Stimulated activated CD8-positive, alpha-beta memory T cell treated with anti-CD3 and anti-CD28 coated beads, Interleukin-4, amount 100 ng/mL, for 48 hours (primary cell): ENCODE data around the gene GSN.
A peak's percentile ranks its signal among the peaks of the same experiment; 100 is the strongest.
"Not testable (repeated sequence)": the region's sequence is repeated elsewhere in the genome, so short reads cannot be mapped to it uniquely, and the experiment has no call there.

Source experiments
- DNase-seq: peaks from one replicate; pipeline ENCODE4 v3.0.0-alpha.2; 2020

GSN gene

DNA sequence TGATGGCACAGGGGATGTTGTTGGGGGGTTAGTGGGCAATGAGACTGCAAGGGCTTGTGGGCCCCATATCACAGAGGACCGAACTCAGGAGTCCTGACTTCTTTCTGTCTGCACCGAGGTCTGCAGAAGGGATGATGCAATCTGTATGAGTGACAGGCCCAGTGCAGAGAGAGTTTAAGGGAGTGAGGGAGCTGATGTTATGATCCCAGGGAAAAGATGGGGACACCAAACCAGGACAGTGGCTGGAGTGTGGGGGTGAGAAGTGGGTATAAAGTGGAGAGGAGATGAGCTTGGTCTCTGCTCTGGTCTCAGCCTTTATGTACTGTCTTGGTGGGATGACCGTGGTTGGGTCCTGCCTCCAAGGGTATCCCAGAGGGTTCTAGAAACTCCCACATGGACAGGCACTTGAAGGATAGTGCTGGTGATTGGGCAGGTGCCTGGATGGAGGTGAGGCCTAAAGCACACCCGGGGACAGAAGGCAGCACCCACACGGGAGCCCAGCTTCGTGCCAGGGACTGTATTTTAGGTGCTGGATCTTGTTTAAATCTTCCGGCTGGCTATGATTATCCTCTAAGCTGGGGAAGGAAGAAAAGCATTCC lies 21.9 kb downstream of the GSN start:
- no peak for DNase-seq

DNA sequence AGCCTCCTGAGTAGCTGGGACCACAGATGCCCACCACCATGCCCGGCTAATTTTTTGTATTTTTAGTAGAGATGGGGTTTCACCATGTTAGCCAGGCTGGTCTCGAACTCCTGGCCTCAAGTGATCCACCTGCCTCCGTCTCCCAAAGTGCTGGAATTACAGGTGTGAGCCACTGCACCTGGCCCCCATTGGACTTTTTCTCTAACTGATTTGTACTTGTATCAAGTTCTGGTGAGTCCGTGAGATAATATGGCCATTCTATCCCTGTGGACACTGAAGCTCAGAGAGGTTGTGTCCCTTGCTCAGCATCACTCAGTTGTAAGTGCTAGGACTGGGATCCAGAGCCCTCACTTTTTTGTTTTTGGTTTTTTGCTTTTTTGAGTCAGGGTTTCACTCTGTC lies 23.6 kb downstream of the GSN start:
- DNase-seq = not testable (repeated sequence)

DNA sequence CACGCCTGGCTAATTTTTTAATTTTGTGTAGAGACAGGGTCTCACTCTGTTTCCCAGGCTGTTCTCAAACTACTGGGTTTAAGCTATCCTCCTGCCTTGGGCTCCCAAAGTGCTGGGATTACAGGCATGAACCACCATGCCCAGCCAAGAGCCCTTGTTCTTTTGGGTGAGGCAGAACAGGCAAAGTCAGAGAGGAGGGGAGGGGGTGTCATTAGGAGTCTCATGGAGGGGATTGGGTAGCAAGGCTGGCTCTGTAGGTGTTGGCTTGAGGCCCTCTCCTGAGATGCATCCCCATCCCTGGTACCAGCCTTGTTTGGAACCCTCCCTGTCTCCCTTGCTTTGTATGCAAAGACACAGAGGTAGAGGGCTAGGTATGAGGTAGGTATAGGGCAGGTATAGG lies 24.1 kb downstream of the GSN start:
- DNase-seq = no peak

DNA sequence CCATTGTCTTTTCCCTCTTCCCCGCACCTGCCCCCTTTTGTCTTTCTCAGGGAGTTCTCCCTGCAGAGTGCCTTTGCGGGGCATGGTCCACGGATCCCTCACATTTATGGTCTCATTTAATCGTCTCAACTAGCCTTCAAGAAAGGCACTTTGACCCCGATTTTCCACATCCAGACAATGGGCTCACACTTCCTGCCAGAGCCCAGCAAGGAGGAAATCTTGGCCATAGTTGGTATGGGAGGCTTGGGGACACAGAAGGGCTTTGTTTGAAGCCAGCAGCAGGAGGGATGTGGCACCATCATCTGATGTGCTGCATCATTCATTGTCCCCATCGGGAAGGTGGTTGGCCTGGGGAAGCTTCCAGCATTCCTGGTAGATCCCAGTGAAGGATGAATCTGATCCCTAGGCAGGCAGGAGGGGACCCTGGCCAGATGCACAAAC lies 24.9 kb downstream of the GSN start:
- DNase-seq = no peak

DNA sequence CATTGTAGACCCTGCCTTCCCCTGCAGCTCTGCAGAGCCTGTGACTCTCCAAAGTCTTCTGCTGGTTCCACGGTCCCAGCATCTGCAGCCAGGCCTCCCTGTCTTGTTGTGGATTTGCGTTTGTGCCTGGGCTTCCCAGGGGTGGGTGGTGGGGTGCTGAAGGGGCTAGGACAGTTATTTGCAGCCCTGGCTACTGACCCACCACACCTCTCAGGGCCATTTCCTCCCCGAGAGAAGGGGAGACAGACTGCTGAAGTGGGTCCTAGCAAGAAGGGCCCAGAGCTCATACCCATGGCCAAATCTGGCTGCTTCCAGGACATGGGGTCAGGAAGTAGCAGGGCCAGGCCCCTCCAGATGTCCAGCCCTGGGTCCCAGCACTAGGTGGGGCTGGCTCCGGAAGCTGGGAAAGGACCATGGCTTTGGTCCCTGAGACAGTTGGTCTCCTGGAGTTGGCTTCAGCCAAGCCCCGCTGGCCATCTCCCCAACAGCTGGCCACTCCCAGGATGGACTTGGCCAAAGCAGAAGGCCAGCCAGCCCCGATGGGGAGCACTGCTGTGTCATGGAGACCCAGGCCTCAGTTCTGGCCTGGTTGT lies 26.3 kb downstream of the GSN start:
- DNase-seq = no peak

DNA sequence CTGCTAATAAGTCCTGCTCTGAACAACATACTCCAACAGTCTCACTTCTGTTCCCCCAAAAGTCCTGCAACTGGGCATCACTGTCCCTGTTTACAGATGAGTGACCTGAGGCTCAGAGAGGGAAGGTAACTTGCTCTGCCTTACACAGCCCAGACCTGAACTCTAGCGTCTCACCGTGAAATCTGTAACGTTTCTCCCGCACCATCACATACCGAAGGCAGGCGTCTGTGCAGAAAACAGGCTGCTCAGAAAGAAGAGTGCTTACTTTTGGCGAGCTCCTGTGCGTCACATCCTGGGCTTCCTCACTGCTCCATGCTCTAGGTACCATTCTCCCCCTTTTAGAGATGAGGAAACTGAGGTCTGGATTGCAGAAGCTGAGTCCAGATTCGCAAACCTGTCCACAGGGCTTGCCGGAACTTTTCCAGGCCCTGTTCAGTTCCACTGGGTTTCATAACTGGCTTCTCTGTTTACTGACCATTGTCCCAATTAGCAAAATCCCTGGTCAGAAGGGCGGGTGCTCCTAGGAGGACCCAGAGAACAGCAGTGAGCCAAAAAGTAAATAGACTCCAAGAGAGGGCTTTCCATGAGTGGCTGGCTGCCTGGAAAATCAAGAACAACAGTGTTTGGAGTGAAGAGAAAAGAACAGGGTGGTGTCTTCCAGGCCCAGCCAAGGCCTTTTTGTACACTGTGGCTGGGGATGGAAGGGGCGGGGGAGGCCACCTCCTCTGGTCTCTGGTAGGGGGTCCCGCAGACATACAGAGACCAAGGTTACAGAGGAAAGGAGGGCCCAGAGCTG lies 27.1 kb downstream of the GSN start:
- DNase-seq = no peak

DNA sequence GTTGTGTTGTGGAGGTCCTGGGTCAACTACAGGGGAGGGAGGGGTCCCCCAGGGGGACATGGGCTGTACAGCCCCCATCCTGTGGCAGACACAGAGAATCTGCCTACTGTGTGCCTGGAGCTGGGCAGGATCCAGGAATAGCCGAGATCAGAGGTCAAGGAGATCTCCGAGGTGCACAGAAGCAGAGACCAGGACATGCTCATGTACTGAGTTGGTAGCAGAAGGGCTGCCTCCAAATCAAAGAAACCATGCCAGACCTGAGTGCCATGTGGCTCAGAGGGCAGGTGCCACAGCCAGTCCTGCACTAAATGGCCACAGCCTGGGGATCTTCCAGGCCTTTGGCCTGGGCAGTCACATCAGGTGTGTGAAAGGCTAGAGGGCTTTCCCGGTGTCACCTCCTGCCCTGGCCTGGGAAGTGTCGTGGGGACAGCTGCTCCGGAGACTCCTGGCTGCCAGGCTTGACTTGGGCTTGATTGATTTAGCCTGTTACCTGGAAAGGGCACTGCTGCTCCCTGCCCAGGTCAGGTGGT lies 27.8 kb downstream of the GSN start:
- no peak for DNase-seq

DNA sequence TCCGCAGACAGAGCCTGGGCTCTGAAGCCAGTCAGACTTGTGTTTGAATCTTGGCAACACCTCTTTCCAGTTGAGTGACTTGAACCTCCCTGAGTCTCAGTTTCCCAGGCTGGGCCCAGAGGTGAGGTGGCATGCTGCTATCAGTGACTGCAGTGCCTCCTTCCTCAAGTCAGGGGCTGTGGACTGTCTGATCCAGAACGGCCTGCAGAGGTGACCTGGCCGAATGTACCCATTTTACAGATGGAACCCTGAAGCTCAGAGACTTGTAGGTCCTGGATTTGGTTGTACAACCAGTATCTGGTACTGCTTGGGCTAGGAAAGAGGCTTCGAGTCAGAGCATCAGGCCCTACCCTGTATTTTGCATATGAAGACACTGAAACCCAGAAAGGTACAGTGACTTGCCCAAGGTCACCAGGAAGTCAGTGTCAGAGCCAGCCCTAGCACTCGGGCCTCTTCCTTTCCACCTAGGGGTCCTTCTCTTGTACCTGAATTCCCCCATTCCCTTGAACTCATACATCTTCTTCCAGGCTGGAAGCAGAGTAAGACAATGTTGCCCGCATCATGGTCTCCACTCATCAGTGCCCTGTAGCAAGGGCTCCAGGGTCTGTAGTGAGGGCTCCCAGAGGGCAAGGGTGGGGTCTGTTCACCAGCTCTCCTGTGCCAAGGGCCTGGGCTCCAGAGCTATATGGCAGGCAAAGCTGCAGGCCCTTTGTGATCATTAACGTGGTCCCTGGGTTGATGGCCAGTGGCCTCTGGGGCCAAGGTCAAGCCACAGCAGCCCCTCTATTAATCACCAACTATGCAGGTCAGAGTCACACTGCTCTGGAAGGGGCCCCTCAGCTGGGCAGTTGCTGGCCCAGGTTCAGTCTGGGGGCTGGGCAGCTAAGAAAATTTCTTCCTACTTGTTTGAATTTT lies 28.5 kb downstream of the GSN start:
- no peak for DNase-seq

DNA sequence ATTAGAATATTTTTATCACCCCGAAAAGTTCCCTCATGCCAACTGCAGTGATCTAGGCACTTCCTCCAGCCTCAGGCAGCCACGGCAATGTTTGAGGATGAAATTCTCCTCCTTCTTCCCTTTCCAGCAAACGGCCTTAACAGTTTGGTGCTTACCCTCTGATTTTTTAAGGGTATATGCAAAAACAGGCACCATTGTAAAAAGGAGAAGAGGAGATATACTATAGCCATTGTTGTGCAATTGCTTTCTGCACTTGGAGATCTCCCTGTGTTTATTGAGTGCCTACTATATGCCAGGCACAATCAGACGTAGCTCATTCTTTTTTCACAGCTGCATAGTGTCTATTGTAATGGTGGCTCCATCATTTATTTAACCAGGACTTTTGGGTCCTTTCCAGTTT lies 29.4 kb downstream of the GSN start:
- DNase-seq = no peak

DNA sequence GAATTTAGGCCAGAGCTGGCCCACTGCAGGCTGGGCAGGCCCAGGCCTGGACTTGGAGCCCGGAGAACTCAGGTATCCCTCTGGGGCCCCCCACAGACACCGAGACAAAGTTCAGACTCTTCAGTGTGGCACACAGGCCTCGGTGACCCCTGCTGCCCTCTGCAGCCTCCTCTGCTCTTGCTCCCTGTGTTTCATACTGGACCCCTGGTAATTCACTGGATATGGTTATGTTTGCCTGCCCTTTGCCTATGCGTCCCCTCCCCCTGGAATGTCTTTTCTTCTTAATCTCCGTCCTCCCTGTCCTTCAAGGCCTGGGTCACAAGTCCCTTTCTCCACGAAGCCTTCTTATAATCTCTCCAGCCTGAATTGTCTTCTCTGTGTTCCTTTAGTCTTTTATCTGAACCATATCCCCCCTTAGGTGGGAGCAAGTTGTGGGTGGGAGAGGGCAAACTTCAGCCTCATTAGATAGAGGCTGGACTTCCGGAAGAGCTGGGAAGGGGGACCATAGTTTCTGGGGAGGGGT lies 30.1 kb downstream of the GSN start:
- DNase-seq = no peak

DNA sequence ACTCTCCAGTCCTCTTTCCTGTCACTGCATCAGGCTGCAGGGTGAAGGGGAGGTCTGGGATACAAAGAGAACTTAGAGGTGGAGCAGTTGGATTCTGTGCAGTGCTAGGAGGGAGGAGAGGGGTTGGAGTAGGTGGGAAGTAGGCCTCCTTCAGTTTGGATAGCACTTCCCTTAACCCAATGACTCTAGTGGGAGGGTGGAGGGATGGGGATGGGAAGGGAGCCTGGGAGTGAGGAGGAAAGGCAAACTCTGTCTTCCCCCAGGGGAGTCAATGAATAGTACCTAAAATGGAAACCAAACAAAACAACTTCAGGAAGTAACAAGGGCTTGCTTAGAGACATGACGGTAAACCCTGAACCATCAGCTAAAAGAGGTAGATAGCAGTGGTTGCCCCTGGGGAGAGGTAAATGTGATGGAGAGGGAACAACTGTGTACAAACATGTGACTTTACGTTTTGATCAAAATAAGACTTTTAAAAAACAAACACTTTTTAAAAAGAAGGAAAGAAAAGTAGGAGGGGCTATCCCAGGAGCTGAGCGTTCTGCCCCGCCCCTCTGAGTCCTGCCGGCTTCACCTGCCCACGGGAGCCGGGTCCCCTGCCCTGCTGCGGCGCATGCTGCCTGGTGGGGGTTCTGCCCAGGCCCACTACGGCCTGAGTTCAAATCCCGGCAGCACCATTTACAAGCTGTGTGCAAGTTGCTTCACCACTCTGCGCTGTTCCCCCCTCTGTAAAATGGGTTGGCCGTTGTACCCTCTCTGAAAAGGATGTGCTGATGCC lies 30.9 kb downstream of the GSN start:
- no peak for DNase-seq

DNA sequence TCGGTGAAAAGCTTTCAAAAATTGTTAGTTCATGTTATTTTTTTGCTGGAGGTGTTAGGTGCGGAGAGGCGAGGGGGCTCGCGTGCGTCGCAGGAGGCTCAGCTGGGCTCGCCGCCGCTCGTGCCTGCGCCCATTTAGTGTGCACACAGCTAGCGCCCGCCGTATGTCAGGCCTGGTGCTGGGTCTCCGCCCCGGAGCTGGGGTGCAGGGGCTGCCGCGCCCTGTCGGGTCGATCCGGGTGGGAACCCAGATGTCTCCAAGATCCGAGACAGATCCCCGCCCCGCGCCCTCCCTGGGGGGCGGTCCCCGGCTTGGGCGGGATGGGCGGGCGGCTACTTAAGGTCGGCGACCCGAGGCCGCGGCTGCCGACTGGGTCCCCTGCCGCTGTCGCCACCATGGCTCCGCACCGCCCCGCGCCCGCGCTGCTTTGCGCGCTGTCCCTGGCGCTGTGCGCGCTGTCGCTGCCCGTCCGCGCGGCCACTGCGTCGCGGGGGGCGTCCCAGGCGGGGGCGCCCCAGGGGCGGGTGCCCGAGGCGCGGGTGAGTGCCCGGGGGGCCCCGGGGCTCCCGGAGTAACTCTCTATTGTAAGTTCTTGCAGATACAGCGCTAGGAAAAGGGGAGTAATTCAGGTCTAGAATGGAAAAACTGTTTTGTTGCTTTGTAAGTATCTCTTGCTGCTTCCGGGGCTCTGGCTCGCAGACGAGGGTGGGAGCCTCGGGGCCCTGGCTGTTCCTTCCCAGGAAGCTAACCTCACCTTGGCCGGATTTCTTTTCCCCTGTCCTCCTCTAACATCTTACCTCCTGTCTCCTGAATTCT lies 31.7 kb downstream of the GSN start:
- DNase-seq = peak; percentile 46

DNA sequence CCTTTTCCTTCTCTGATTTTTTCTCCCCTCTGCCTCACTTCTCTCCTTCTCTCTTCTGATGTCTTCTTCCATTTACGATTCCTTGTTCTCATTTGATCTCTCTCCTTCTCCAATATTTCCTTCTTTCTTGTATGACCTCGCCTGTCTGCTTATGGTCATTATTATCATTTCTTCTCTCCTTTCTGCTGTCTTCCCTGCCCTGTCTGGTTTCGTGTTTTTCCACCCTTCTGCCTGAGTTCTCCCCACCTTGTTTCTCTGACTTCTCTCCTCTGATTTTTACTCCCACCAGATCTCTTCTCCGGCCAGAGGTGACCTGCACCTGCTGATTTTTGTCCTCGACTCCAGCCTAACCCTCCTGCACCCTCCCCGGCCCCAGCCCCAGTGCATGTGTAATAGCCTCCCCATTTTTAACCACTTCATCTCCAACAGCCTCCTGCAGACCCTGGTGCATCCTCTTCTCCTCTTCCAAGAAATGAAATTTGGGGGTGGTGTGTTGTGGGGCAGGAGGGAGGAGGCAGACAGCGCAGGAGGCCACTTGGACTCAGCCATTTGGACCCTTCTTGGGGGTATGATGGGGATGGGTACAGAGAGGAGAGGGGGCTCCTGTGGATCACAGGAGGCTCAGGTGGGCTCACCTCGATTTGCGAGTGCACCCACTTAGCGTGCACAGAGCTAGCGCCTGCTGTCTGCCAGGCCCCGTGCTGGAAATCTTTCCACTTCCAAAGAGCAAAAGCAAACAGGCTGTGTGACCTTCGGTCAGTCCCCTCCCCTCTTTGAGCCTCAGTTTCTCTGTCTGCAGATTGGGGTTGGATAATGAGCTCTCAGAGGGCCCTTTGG lies 32.5 kb downstream of the GSN start:
- no peak for DNase-seq

DNA sequence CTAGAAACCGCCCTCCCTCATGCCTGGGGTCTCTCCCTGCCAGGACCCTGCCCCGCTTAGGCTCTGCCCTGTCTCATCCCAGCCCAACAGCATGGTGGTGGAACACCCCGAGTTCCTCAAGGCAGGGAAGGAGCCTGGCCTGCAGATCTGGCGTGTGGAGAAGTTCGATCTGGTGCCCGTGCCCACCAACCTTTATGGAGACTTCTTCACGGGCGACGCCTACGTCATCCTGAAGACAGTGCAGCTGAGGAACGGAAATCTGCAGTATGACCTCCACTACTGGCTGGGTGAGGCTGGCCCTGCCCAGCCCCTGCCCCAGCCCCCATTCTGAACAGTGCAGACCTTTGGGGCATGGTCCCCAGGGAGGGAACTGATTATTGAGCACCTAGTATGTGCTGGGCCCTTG lies 33.9 kb downstream of the GSN start:
- DNase-seq = no peak

DNA sequence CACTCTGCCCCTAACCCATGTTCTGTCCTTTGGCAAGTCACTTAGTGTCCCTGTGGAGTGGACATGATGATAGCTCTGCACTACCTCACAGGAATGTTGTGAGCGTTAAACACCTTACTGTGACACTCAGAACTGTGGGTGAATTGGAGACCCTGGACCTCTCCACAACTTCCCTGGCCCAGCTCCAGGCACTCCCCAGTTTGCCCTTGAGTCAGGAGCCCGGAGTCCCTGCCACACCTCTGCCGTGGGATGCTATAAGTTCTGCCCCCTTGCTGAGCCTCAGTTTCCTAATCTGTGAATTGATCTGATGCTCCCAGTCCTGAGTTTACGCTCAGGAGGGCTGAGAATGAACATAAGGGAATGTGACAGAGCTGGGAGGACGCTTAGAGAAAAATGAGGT lies 34.4 kb downstream of the GSN start:
- no peak for DNase-seq

DNA sequence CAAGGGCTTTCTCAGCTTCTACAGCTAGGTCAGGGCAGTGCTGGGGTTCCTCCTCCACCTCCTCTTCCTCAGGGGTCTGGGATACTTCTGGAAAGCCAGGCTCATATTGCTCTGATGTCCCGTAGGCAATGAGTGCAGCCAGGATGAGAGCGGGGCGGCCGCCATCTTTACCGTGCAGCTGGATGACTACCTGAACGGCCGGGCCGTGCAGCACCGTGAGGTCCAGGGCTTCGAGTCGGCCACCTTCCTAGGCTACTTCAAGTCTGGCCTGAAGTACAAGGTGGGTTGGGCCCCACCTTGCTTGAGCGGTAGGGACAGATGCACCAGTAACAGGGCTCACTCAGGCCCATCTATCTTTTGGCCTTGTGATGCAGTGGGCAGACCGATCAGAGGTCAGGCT lies 34.8 kb downstream of the GSN start:
- DNase-seq = no peak

DNA sequence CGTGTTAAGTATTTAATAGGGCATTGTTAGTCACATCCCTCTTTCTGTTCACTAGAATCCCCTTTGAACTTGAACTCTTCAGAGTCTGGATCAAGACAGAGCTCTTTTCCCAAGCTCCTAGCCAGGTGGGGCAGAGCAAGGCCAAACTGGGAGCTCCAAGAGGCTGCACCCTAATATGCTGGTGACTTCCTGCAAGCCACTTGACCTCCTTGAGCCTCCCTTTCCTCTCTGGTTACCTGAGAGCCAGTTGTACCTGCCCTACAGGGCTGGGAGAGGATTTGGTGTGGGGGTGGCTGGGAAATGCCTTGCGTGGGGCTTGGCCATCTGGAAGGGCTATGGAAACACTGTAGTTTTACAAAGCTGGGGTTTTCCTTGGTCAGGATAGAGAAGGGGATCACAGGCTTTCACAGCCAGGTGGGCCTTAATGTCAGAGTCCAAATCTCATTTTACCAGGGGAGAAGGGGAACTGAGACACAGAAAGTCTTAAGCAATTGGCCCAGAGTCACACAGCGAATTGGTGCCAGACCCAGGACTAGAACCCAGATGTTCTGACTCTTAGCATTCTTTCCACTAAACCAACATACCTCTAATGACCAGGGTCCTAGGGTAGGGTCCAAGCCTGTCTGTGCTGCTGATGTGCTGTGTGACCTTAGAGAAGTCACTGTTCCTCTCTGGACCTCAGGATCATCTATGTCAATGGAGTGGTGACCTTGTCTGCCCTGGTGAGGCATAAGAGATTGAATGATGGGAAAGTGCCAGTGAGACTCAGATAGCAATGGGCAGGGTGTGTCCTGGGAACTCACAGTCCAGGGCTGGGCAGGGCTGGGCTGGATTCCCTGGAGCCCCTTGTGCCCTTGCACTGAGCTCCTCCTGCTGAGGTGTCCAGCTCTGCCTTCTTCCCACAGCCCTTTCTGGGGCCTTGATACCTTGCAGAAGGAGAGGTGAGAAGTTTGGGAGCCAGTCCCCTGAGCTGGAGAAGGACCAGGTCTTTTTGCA lies 35.8 kb downstream of the GSN start:
- no peak for DNase-seq

DNA sequence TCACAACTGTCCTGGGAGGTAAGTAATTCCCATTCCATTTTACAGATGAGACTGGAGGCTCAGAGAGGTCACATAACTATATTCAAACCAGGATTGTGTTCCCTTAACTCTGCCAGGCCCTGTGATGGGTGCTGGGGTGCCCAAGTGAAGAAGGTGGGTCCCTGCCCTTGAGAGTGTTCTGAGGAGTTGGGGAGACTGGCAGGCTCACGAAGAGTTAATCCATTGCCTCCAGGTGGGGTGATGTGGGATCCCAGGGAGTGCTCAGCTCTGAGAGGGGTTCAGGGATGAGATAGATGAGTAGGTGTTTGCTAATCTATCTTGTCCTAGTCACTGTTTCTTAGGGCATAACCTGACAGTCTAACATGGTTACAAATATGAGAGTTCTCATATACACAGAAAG lies 36.7 kb downstream of the GSN start:
- no peak for DNase-seq
